Measurements from ENCODE around the gene ARHGEF28.

ARHGEF28 gene

DNA sequence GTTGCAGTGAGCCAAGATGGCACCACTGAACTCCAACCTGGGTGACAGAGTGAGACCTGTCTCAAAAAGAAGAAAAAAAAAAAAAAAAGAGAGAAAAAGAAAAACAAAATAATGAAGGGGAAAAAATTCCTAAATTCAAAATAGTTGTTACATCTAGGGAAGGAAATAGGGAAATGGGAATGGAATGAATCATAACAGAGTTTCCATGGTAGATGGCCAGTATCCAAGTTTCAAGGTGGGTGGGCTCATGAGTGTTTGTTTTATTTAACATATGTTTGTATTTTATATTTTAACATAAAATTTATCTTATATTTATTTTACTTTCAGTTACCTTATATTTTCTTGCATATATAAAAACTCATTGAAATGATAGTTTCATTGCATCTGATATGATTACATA lies 215.6 kb downstream of the ARHGEF28 start:
- no peak for DNase-seq (ENCODE audit: insufficient read length, low spot score)
- no peak for FAIRE-seq
- TF ChIP-seq, protein P1, sequence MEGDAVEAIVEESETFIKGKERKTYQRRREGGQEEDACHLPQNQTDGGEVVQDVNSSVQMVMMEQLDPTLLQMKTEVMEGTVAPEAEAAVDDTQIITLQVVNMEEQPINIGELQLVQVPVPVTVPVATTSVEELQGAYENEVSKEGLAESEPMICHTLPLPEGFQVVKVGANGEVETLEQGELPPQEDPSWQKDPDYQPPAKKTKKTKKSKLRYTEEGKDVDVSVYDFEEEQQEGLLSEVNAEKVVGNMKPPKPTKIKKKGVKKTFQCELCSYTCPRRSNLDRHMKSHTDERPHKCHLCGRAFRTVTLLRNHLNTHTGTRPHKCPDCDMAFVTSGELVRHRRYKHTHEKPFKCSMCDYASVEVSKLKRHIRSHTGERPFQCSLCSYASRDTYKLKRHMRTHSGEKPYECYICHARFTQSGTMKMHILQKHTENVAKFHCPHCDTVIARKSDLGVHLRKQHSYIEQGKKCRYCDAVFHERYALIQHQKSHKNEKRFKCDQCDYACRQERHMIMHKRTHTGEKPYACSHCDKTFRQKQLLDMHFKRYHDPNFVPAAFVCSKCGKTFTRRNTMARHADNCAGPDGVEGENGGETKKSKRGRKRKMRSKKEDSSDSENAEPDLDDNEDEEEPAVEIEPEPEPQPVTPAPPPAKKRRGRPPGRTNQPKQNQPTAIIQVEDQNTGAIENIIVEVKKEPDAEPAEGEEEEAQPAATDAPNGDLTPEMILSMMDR (IDR thresholded peaks at IDR 0.05; ENCODE audit: insufficient read depth, missing control alignments), result no peak

DNA sequence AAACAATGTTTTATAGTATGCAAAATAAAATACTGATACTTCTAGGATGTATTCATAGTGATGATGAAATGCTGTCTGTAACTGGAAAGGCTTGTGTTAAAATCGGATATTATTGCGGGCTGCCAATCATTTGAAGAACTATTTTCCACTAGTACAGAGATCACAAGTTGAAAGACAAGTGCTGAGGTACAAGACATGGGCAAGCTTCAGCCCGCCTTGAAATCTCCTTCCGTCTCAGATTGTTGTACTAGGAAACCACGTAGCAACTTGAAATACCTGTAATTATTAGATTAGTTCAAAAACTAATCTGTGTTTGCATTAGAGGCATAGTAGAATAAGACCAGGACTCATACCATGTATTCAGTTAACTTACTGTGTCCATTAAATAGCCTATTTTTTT lies 218.2 kb downstream of the ARHGEF28 start:
- FAIRE-seq, result peak; percentile 6
- TF ChIP-seq, protein P1 (IDR thresholded peaks at IDR 0.05; ENCODE audit: insufficient read depth, missing control alignments), result no peak
- DNase-seq (ENCODE audit: insufficient read length, low spot score), result no peak

DNA sequence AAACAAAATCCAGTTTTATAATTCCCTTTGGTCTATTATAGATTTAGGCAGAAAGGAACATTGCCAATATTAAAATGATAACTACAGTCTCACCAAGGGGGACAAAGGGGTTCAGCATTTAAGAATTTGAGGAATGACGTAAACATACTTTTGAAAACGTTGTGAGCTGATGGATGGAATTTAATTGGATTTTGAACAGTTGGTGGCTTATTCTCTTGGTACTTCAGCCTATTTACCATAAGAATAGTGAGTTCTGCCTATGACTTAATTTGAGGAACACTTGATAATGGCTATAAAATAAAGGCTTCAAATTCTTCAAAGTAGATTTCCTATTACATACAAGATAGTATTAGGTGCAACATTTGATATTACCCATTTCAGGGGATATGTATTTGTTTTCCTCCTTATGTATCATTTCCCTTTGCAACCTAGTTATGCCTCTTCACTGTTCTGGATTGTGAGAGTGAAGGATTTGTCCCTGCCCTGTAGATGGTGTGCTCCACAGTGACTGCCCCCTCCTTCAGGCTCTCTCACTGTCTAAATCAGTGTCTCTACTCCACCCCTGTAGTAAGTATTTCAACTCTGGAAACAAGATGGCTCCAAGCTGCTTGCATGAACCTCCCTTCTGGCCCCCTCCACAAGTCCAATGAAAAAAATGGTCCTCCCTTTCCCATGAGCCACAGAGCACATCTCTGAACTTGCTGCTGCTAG lies 225.6 kb downstream of the ARHGEF28 start:
- no peak for FAIRE-seq
- no peak for DNase-seq (ENCODE audit: insufficient read length, low spot score)
- TF ChIP-seq, protein P1 (IDR thresholded peaks at IDR 0.05; ENCODE audit: insufficient read depth, missing control alignments), result no peak

DNA sequence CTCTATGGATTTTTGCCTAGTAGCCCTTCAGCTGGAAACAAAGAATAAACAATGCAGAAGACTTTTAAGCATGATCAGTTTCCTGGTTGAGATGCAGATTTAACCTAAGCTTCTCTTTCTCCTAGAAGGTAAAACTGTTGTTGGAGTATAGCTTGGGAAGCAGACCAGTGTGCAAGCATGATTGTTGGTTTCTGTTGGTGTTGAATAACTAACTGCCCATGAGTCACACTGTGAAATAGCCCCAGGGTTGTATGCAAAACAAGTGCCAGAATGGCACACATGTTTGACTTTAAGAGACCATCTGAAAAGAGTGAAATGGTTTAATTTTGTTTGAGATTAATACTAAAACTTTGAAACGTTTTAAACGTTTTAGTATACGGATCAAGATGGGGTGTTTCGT lies 227.1 kb downstream of the ARHGEF28 start:
- TF ChIP-seq, protein P1 (IDR thresholded peaks at IDR 0.05; ENCODE audit: insufficient read depth, missing control alignments), result no peak
- no peak for DNase-seq (ENCODE audit: insufficient read length, low spot score)
- FAIRE-seq, result no peak

DNA sequence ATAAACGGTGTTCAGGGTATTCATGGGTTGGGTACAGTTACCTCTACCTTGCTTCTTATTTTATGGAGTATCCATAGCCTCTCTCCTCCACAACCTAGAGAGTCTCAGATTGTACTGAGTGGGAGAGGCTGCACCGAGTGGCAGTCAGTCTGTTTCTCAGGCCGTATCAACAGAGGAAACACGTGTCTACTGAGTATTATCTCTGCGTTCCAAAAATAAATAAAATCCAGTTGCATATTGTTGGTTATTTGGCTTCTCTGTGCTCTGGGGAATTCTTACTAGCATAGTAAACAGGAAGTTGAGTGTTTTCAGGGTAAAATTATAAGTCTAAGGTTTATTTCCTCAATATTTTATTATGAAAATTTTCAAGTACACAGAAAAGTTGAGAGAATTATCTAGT lies 231.0 kb downstream of the ARHGEF28 start:
- FAIRE-seq, result no peak
- no peak for DNase-seq (ENCODE audit: insufficient read length, low spot score)
- TF ChIP-seq, protein P1 (IDR thresholded peaks at IDR 0.05; ENCODE audit: insufficient read depth, missing control alignments), result no peak

DNA sequence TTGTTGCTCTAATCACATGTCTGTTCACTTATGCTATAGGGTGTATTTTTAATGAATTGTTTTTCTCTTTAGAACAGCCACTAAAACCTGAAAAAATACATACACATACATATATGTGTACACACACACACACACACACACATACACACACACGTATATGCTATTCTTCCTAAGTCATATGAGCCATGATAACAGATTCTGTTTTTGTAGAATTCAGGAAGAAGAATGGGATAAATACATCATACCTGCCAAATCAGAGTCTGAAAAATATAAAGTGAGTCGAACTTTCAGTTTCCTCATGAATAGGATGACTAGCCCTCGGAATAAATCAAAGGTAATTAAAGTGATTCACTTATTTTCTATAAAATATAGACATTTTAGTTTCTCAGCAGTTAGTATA lies 231.4 kb downstream of the ARHGEF28 start:
- TF ChIP-seq, protein P1 (IDR thresholded peaks at IDR 0.05; ENCODE audit: insufficient read depth, missing control alignments), result no peak
- DNase-seq (ENCODE audit: insufficient read length, low spot score) (no peak), FAIRE-seq (no peak)

DNA sequence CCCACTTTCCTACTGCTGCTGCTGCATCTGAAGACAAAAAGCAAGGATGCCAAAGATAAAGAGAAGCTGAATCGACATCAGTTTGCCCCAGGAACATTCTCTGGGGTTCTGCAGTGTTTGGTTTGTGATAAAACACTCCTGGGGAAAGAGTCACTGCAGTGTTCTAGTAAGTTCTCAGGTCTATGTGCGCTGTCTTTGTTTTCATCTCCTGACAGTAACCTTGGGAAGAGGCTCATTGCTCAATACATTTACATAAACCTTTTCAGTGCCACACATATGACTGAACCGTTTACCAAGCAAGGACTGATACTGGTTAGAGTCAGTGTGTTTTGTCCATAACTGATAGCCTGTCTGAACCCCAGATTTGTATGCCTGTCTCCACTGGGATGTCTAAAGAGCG lies 232.1 kb downstream of the ARHGEF28 start:
- no peak for FAIRE-seq
- TF ChIP-seq, protein P1 (IDR thresholded peaks at IDR 0.05; ENCODE audit: insufficient read depth, missing control alignments), result no peak
- DNase-seq (ENCODE audit: insufficient read length, low spot score), result no peak

Measured in D721Med (cell line).